Mesothelial cell of epicardium (in vitro differentiated cells): ENCODE measurements around the gene LIPF. TPM values are rescaled to one million over a fixed set of nuclear protein-coding genes. Genes with fewer than 3 reads are reported as not detected.
"Not testable (repeated sequence)": the region's sequence is repeated elsewhere in the genome, so short reads cannot be mapped to it uniquely, and the experiment has no call there.

Experiments
- DNase-seq, 2 experiments: peaks; one replicate each; pipeline ENCODE4 v3.0.0; 2021; ENCODE audit warnings: low spot score in 2 of 2; ENCODE audit not compliant: unreplicated experiment in 2 of 2
- H3K27ac Mint-ChIP-seq: 2 replicates; pipeline ENCODE4 v1.8.0; 2021; ENCODE audit warnings: mixed read lengths
- H3K27me3 Mint-ChIP-seq: 2 replicates; pipeline ENCODE4 v1.8.0; 2021; ENCODE audit warnings: low read depth, mixed read lengths
- H3K36me3 Mint-ChIP-seq: 2 replicates; pipeline ENCODE4 v1.8.0; 2021; ENCODE audit warnings: mixed read lengths
- H3K4me1 Mint-ChIP-seq: 2 replicates; pipeline ENCODE4 v1.8.0; 2021; ENCODE audit warnings: mixed read lengths
- H3K4me3 Mint-ChIP-seq: 2 replicates; pipeline ENCODE4 v1.8.0; 2021; ENCODE audit warnings: mild to moderate bottlenecking, moderate library complexity, mixed read lengths
- H3K9me3 Mint-ChIP-seq: 2 replicates; pipeline ENCODE4 v1.8.0; 2021; ENCODE audit warnings: mixed read lengths
- CTCF ChIP-seq: fragments of 200-600 bp; sonication (generic); IDR thresholded peaks from one replicate; pipeline ENCODE4 v1.5.0; 2021; ENCODE audit warnings: antibody characterized with exemption; ENCODE audit not compliant: unreplicated experiment
- total RNA-seq: library from RNA; stranded (reverse); gene quantifications from 3 replicates; pipeline ENCODE4 v1.2.1, GENCODE V29; 2021

The LIPF gene
- total RNA-seq, 1 donor from 2014 or later, result not detected

DNA sequence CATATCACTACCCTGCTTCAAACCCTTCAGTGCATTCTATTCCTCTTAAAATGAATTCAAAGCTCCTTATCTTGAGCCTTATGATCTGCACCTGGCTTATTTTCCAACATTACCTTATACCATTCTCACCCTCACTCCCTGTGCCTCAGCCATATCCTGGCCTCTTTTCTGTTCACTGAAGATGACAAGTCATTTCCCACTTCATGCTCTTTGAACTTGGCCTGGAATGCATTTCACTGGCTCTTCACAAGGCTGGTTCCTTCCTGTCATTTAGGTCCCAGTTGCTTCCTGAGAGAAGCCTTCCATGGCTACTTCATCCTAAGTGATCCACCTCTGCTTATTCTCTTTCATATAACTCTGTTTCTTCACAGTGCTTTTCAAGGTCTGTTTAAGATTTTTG, 3.2 kb upstream of the LIPF start:
- peaks cover 2% of the 10 kb centered on the region for H3K27me3 Mint-ChIP-seq
- no peaks in the 10 kb centered on the region for H3K4me1 Mint-ChIP-seq
- H3K27ac Mint-ChIP-seq, result no peak overlapping the region
- H3K4me3 Mint-ChIP-seq, result no peak overlapping the region
- no peak for DNase-seq
- no peaks in the 10 kb centered on the region for H3K36me3 Mint-ChIP-seq
- no peak for TF ChIP-seq CTCF
- H3K9me3 Mint-ChIP-seq, result no peaks in the 10 kb centered on the region

DNA sequence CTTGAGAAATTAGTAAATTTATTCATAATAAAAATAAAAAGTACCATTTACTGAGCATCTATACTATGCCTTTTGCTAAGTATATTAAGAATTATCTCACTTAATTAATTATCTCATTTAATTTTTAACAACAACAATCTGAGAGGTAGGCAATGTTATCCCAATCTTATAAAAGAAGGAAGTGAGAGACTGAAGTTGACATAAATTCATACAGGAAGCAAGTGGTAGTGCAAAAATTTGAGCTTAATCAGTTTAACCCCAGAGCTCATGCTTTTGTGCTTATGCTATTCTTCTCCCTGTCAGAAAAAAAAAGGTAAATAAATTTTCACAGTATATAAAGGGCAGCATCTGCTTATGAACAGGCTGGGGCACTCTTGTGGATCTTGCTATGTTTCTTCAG, 2.7 kb upstream of the LIPF start:
- Mint-ChIP-seq H3K9me3 (no peaks in the 10 kb centered on the region), H3K36me3 (no peaks in the 10 kb centered on the region), H3K4me1 (no peaks in the 10 kb centered on the region), H3K27ac (no peak overlapping the region), H3K27me3 (peaks cover 2% of the 10 kb centered on the region), H3K4me3 (no peak overlapping the region)
- no peak for DNase-seq
- no peak for TF ChIP-seq CTCF

- not testable (repeated sequence) for H3K4me1 Mint-ChIP-seq, H3K4me3 Mint-ChIP-seq, H3K9me3 Mint-ChIP-seq, H3K27me3 Mint-ChIP-seq, H3K27ac Mint-ChIP-seq, DNase-seq, H3K36me3 Mint-ChIP-seq
Observed at GRCh38 chr10:88663153-88663552, 1.1 kb upstream of the LIPF start.

DNA sequence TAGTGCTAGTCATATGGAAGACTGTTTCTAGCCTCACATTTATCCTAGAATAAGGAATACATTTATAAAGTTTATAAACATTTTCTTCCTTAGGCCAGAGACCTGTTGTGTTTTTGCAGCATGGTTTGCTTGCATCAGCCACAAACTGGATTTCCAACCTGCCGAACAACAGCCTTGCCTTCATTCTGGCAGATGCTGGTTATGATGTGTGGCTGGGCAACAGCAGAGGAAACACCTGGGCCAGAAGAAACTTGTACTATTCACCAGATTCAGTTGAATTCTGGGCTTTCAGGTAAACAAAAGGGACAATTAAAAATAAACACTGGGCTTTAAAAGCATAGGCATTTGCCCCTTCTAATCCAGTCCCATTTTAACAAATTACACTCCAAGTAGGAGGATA, 4.2 kb downstream of the LIPF start:
- no peak overlapping the region for H3K4me3 Mint-ChIP-seq
- H3K36me3 Mint-ChIP-seq, result no peaks in the 10 kb centered on the region
- no peaks in the 10 kb centered on the region for H3K9me3 Mint-ChIP-seq
- H3K27me3 Mint-ChIP-seq, result peaks cover 30% of the 10 kb centered on the region
- H3K4me1 Mint-ChIP-seq, result no peaks in the 10 kb centered on the region
- H3K27ac Mint-ChIP-seq, result no peak overlapping the region
- DNase-seq, result no peak
- TF ChIP-seq CTCF, result no peak

GRCh38 chr10:88670497-88670896, 6.3 kb downstream of the LIPF start:
- H3K9me3 Mint-ChIP-seq, result no peaks in the 10 kb centered on the region
- no peak for TF ChIP-seq CTCF
- no peak overlapping the region for H3K27ac Mint-ChIP-seq
- DNase-seq, result no peak
- no peaks in the 10 kb centered on the region for H3K4me1 Mint-ChIP-seq
- H3K4me3 Mint-ChIP-seq, result no peak overlapping the region
- H3K27me3 Mint-ChIP-seq, result peaks cover 39% of the 10 kb centered on the region
- H3K36me3 Mint-ChIP-seq, result no peaks in the 10 kb centered on the region

DNA sequence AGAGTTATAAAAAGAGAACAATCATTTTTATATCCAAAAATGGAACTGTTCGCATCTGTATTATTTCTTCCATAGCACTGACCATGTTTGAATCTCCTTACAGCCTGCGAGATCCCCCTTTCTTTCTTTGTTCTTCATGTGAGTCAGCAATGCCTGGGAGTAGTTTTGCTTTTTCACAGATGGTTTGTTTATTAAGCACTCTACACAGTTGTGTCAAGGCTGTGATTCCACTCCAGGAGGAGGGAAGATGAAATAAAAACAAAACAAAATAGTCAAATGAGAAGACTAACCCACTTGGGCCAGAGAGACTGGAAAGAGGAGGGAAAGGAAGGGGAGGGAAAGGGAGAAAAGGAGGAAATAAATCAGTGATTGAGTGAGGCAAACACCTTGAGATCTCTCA, 7.8 kb downstream of the LIPF start:
- Mint-ChIP-seq H3K4me3 (no peak overlapping the region), H3K36me3 (no peaks in the 10 kb centered on the region), H3K9me3 (no peaks in the 10 kb centered on the region), H3K27me3 (peaks cover 39% of the 10 kb centered on the region), H3K27ac (no peak overlapping the region), H3K4me1 (peaks cover 3% of the 10 kb centered on the region)
- no peak for TF ChIP-seq CTCF
- no peak for DNase-seq
